K562 (cell line): ENCODE measurements around the gene OSCP1. TPM values are rescaled to one million over a fixed set of nuclear protein-coding genes. Genes with fewer than 3 reads are reported as not detected.

Experiments used
- E2F3 ChIP-seq: fragments of 250-450 bp; sonication (Bioruptor Pico); IDR thresholded peaks from 2 replicates; pipeline ENCODE4 v1.4.0; 2020; ENCODE audit warnings: mild to moderate bottlenecking
- FIP1L1 ChIP-seq: fragments of 200-400 bp; formaldehyde crosslinking; IDR thresholded peaks from 2 replicates; pipeline ENCODE4 v1.6.1; 2018; ENCODE audit warnings: mild to moderate bottlenecking, low read depth, low read length; ENCODE audit not compliant: poor library complexity, severe bottlenecking
- HDAC3 ChIP-seq: fragments of 450-650 bp; IDR thresholded peaks from 2 replicates; pipeline ENCODE4 v1.6.1; 2018; ENCODE audit warnings: borderline replicate concordance, mild to moderate bottlenecking, moderate library complexity; ENCODE audit not compliant: partially characterized antibody
- HEY1 ChIP-seq: fragments of 250-450 bp; sonication (Bioruptor Pico); IDR thresholded peaks from 2 replicates; pipeline ENCODE4 v1.5.0; 2020; ENCODE audit warnings: mild to moderate bottlenecking, moderate library complexity, borderline replicate concordance
- L3MBTL2 ChIP-seq: fragments of 450-650 bp; IDR thresholded peaks from 2 replicates; pipeline ENCODE4 v1.6.1; 2016; ENCODE audit warnings: mild to moderate bottlenecking, moderate library complexity
- MAFG ChIP-seq: fragments of 450-650 bp; conservative IDR thresholded peaks from 2 replicates; pipeline ENCODE4 v1.6.1; 2016; ENCODE audit warnings: missing genetic modification characterization, missing compliant biosample characterization
- MTA3 ChIP-seq: fragments of 450-650 bp; formaldehyde crosslinking; IDR thresholded peaks from 2 replicates; pipeline ENCODE4 v1.6.1; 2017; ENCODE audit warnings: mild to moderate bottlenecking, borderline replicate concordance
- NR2C2 ChIP-seq, 2 experiments: fragments of 200-800 bp in 1 of 2; sonication (Bioruptor generic) in 1 of 2; sonication (generic) in 1 of 2; formaldehyde crosslinking in 1 of 2; IDR thresholded peaks; 2 replicates each; pipeline versions ENCODE4 v1.6.1 to v1.8.0; 2016 to 2022; ENCODE audit warnings: mild to moderate bottlenecking in 1 of 2, missing compliant biosample characterization in 1 of 2, missing genetic modification characterization in 1 of 2, missing genetic modification reagents in 1 of 2
- NRF1 ChIP-seq, 2 experiments: fragments of 450-650 bp; IDR thresholded peaks in 1 of 2; conservative IDR thresholded peaks in 1 of 2; 2 replicates each; pipeline ENCODE4 v1.6.1; 2014; ENCODE audit warnings: mild to moderate bottlenecking in 2 of 2
- RBFOX2 ChIP-seq: fragments of 200-400 bp; formaldehyde crosslinking; IDR thresholded peaks from 2 replicates; pipeline ENCODE4 v1.6.1; 2017; ENCODE audit warnings: low read depth, mild to moderate bottlenecking, low read length, moderate library complexity
- SP2 ChIP-seq: IDR thresholded peaks from 2 replicates; pipeline ENCODE4 v1.6.1; 2011; ENCODE audit warnings: mild to moderate bottlenecking, low read depth, low read length, moderate library complexity; ENCODE audit not compliant: poor library complexity, severe bottlenecking; ENCODE audit errors: extremely low read depth
- SUPT5H ChIP-seq: fragments of 450-650 bp; IDR thresholded peaks from 2 replicates; pipeline ENCODE4 v1.6.1; 2016
- TARDBP ChIP-seq: fragments of 450-650 bp; IDR thresholded peaks from 2 replicates; pipeline ENCODE4 v1.6.1; 2016
- XRCC5 ChIP-seq: fragments of 200-400 bp; formaldehyde crosslinking; IDR thresholded peaks from 2 replicates; pipeline ENCODE4 v1.6.1; 2017; ENCODE audit warnings: low read depth, mild to moderate bottlenecking, low read length
- ZNF263 ChIP-seq: sonication (generic); formaldehyde crosslinking; IDR thresholded peaks from 2 replicates; pipeline ENCODE4 v1.8.0; 2022; ENCODE audit warnings: mild to moderate bottlenecking, missing genetic modification reagents, borderline replicate concordance
- ZNF311 ChIP-seq: fragments of 250-450 bp; sonication (Bioruptor Pico); IDR thresholded peaks from 2 replicates; pipeline ENCODE4 v1.4.0; 2020; ENCODE audit warnings: mild to moderate bottlenecking, moderate library complexity
- ZNF609 ChIP-seq: sonication (generic); formaldehyde crosslinking; IDR thresholded peaks from 2 replicates; pipeline ENCODE4 v1.8.1; 2023; ENCODE audit warnings: missing genetic modification reagents, mild to moderate bottlenecking, borderline replicate concordance
- polyA plus RNA-seq, 8 experiments: library from polyadenylated mRNA; depleted of rRNA in 4 of 8; stranded (reverse) in 5 of 8; unstranded in 3 of 8; fragments of >200 nt; fragmentation: Nextera tagmentation in 2 of 8; fragmentation: Illumina TruSeq in 1 of 8; extraction: Ambion mirVana in 2 of 8; extraction: Trizol in 1 of 8; gene quantifications; 2 replicates each; pipeline versions ENCODE4 v1.2.1 to v1.2.3, GENCODE V29; 2011 to 2014; ENCODE audit warnings: inconsistent platforms in 1 of 8, missing spikeins in 1 of 8
- total RNA-seq, 7 experiments: library from RNA; depleted of rRNA in 6 of 7; stranded (reverse); fragments of >200 nt in 6 of 7; fragmentation: Illumina TruSeq in 2 of 7; extraction: Trizol in 2 of 7; gene quantifications; 2 replicates each; pipeline versions ENCODE4 v1.2.1 to v1.2.3, GENCODE V29; 2011 to 2021; ENCODE audit warnings: low replicate concordance in 1 of 7
- TF ChIP-seq, protein P1 (sequence below): fragments of 200-800 bp; sonication (Bioruptor generic); IDR thresholded peaks from 2 replicates; pipeline ENCODE4 v1.6.1; 2017; ENCODE audit warnings: missing genetic modification characterization, missing compliant biosample characterization
- TF ChIP-seq, protein P2 (sequence below): sonication (generic); formaldehyde crosslinking; IDR thresholded peaks from 2 replicates; pipeline ENCODE4 v1.8.0; 2023; ENCODE audit warnings: mild to moderate bottlenecking, missing genetic modification reagents

Gene OSCP1
- total and polyA plus RNA-seq, 9 of the 15 experiments (the other 6 are each of a cell fraction or from before 2014, with no cell fraction given): 0.15 to 0.40 (median 0.33) TPM; not detected in 5

- TF ChIP-seq E2F3 (CRISPR knock-in tag) (no peak), ZNF609 (peak; percentile 19; the same call in 1 of the 2 replicates), FIP1L1 (peak; percentile 42), HDAC3 (no peak), MAFG (tag) (0 out of 2 replicates have a peak, but pooled peaks have one; percentile 20), L3MBTL2 (peak; percentile 70), TARDBP (peak; percentile 56; the same call in 1 of the 2 replicates), ZNF263 (CRISPR knock-in tag) (peak; percentile 86), NRF1 (conservative IDR thresholded peaks at IDR 0.05 in 1 of 2, IDR thresholded peaks at IDR 0.05 in 1 of 2) (peak; percentile 84 to 86), ZNF311 (CRISPR knock-in tag) (no peak), MTA3 (peak; percentile 91; the same call in 1 of the 2 replicates), XRCC5 (peak; percentile 73), RBFOX2 (peak; percentile 98), HEY1 (CRISPR knock-in tag) (no peak; the same call in 1 of the 2 replicates), NR2C2 (CRISPR knock-in tag; IDR thresholded peaks at IDR 0.05) (peak; percentile 70; the same call in 1 of the 2 replicates), NR2C2 (tag; IDR thresholded peaks at IDR 0.05) (peak; percentile 82; the same call in 1 of the 2 replicates), SP2 (peak; percentile 24), SUPT5H (peak; percentile 97)
- TF ChIP-seq, protein P1, sequence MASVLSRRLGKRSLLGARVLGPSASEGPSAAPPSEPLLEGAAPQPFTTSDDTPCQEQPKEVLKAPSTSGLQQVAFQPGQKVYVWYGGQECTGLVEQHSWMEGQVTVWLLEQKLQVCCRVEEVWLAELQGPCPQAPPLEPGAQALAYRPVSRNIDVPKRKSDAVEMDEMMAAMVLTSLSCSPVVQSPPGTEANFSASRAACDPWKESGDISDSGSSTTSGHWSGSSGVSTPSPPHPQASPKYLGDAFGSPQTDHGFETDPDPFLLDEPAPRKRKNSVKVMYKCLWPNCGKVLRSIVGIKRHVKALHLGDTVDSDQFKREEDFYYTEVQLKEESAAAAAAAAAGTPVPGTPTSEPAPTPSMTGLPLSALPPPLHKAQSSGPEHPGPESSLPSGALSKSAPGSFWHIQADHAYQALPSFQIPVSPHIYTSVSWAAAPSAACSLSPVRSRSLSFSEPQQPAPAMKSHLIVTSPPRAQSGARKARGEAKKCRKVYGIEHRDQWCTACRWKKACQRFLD (CRISPR knock-in tag): 0 out of 2 replicates have a peak, but pooled peaks have one; percentile 2
- TF ChIP-seq, protein P2, sequence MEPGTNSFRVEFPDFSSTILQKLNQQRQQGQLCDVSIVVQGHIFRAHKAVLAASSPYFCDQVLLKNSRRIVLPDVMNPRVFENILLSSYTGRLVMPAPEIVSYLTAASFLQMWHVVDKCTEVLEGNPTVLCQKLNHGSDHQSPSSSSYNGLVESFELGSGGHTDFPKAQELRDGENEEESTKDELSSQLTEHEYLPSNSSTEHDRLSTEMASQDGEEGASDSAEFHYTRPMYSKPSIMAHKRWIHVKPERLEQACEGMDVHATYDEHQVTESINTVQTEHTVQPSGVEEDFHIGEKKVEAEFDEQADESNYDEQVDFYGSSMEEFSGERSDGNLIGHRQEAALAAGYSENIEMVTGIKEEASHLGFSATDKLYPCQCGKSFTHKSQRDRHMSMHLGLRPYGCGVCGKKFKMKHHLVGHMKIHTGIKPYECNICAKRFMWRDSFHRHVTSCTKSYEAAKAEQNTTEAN (CRISPR knock-in tag): peak; percentile 73; the same call in 1 of the 2 replicates
These were observed 52.6 kb downstream of the OSCP1 start, which contains the start of gene LSM10 (continued) for GRCh38 chr1:36397378-36398230.
